ENCODE results near the gene HAPLN1. TPM values are rescaled to one million over a fixed set of nuclear protein-coding genes. Genes with fewer than 3 reads are reported as not detected.

The HAPLN1 gene
- total and polyA plus RNA-seq, 2 experiments from 2014 or later, result 1.5 to 4.0 TPM

GRCh38 chr5:83718936-83719495, 1.6 kb downstream of the HAPLN1 start:
- Histone ChIP-seq H2AFZ (no peak overlapping the region), H3K9me2 (ENCODE audit: insufficient read depth) (no peaks in the 10 kb centered on the region), H3K36me3 (ENCODE audit: insufficient read depth) (no peaks in the 10 kb centered on the region), H3K4me3 (no peak overlapping the region), H3K4me1 (ENCODE audit: insufficient read depth) (peaks cover 45% of the 10 kb centered on the region), H3F3A (replicated peaks; ENCODE audit: low read depth) (no peaks in the 10 kb centered on the region), H3K4me2 (no peak overlapping the region), H4K20me1 (replicated peaks; ENCODE audit: insufficient read depth) (no peaks in the 10 kb centered on the region), H3K79me2 (replicated peaks; ENCODE audit: insufficient read depth) (no peaks in the 10 kb centered on the region), H3K27me3 (ENCODE audit: insufficient read depth) (no peaks in the 10 kb centered on the region), H3K27ac (ENCODE audit: low read depth) (no peak overlapping the region)
- ATAC-seq, result no peak
- H3K36me3 Mint-ChIP-seq (ENCODE audit: low read depth), result no peaks in the 10 kb centered on the region
- H3K4me3 Mint-ChIP-seq, result no peak overlapping the region
- peaks cover 9% of the 10 kb centered on the region for H3K27me3 Mint-ChIP-seq (ENCODE audit: insufficient read depth, low read depth, poor library complexity)
- H3K9me3 Mint-ChIP-seq, result no peaks in the 10 kb centered on the region; the same call in 2 of the 3 replicates
- TF ChIP-seq CREB1 (CRISPR knock-in tag; IDR thresholded peaks at IDR 0.05; ENCODE audit: low read depth), result no peak
- peak overlapping the region; percentile 68 for H3K27ac Mint-ChIP-seq
- H3K4me1 Mint-ChIP-seq, result peaks cover 41% of the 10 kb centered on the region
- DNase-seq (ENCODE audit: low spot score), result no peak

GRCh38 chr5:83718195-83718825, 2.3 kb downstream of the HAPLN1 start:
- peaks cover 38% of the 10 kb centered on the region for H3K4me1 ChIP-seq (ENCODE audit: insufficient read depth)
- H3K27ac ChIP-seq (ENCODE audit: low read depth), result no peak overlapping the region
- H3K9me3 Mint-ChIP-seq, result no peaks in the 10 kb centered on the region; the same call in 2 of the 3 replicates
- no peaks in the 10 kb centered on the region for H3K36me3 Mint-ChIP-seq (ENCODE audit: low read depth)
- H3K9me2 ChIP-seq (ENCODE audit: insufficient read depth), result no peaks in the 10 kb centered on the region
- no peaks in the 10 kb centered on the region for H4K20me1 ChIP-seq (replicated peaks; ENCODE audit: insufficient read depth)
- DNase-seq (ENCODE audit: low spot score) (peak; percentile 90), ATAC-seq (peak; percentile 18)
- H3K79me2 ChIP-seq (replicated peaks; ENCODE audit: insufficient read depth), result no peaks in the 10 kb centered on the region
- H3K27ac Mint-ChIP-seq, result no peak overlapping the region
- H3K4me1 Mint-ChIP-seq, result peaks cover 37% of the 10 kb centered on the region
- no peak overlapping the region for H3K4me3 Mint-ChIP-seq
- no peak overlapping the region for H2AFZ ChIP-seq
- H3K27me3 Mint-ChIP-seq (ENCODE audit: insufficient read depth, low read depth, poor library complexity), result peaks cover 9% of the 10 kb centered on the region
- TF ChIP-seq ZNF462 (CRISPR knock-in tag; IDR thresholded peaks at IDR 0.05) (no peak), EZH2 (IDR thresholded peaks at IDR 0.05; ENCODE audit: low read depth, unreplicated experiment) (no peak), CTCF (conservative IDR thresholded peaks at IDR 0.05; ENCODE audit: low read depth in 2 of 2) (peak; percentile 90 to 93)
- no peak overlapping the region for H3K4me2 ChIP-seq
- H3F3A ChIP-seq (replicated peaks; ENCODE audit: low read depth), result no peaks in the 10 kb centered on the region
- no peak overlapping the region for H3K4me3 ChIP-seq
- no peaks in the 10 kb centered on the region for H3K36me3 ChIP-seq (ENCODE audit: insufficient read depth)
- no peaks in the 10 kb centered on the region for H3K27me3 ChIP-seq (ENCODE audit: insufficient read depth)
